ENCODE measurements around the gene ERI2.
"Not testable (repeated sequence)": the region's sequence is repeated elsewhere in the genome, so short reads cannot be mapped to it uniquely, and the experiment has no call there.

DNA sequence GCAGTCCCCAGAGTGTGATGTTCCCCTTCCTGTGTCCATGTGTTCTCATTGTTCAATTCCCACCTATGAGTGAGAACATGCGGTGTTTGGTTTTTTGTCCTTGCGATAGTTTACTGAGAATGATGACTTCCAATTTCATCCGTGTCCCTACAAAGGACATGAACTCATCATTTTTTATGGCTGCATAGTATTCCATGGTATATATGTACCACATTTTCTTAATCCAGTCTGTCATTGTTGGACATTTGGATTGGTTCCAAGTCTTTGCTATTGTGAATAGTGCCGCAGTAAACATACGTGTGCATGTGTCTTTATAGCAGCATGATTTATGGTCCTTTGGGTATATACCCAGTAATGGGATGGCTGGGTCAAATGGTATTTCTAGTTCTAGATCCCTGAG lies 50.5 kb downstream of the ERI2 start:
- TF ChIP-seq EP300 (IDR thresholded peaks at IDR 0.05): not testable (repeated sequence)
- TF ChIP-seq, protein P1, sequence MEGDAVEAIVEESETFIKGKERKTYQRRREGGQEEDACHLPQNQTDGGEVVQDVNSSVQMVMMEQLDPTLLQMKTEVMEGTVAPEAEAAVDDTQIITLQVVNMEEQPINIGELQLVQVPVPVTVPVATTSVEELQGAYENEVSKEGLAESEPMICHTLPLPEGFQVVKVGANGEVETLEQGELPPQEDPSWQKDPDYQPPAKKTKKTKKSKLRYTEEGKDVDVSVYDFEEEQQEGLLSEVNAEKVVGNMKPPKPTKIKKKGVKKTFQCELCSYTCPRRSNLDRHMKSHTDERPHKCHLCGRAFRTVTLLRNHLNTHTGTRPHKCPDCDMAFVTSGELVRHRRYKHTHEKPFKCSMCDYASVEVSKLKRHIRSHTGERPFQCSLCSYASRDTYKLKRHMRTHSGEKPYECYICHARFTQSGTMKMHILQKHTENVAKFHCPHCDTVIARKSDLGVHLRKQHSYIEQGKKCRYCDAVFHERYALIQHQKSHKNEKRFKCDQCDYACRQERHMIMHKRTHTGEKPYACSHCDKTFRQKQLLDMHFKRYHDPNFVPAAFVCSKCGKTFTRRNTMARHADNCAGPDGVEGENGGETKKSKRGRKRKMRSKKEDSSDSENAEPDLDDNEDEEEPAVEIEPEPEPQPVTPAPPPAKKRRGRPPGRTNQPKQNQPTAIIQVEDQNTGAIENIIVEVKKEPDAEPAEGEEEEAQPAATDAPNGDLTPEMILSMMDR (IDR thresholded peaks at IDR 0.05): not testable (repeated sequence)
